WTC11 (cell line): ENCODE results near the gene KIF22. TPM values are rescaled to one million over a fixed set of nuclear protein-coding genes. Genes with fewer than 3 reads are reported as not detected.

Experiments used
- AFF4 ChIP-seq: sonication (generic); formaldehyde crosslinking; IDR thresholded peaks from 2 replicates; pipeline ENCODE4 v1.8.1; 2023; ENCODE audit warnings: mild to moderate bottlenecking, missing genetic modification reagents, borderline replicate concordance
- ARID4B ChIP-seq: sonication (generic); formaldehyde crosslinking; IDR thresholded peaks from 2 replicates; pipeline ENCODE4 v1.8.0; 2023; ENCODE audit warnings: missing genetic modification reagents, mild to moderate bottlenecking, borderline replicate concordance
- E2F1 ChIP-seq: sonication (generic); formaldehyde crosslinking; IDR thresholded peaks from 2 replicates; pipeline ENCODE4 v1.8.0; 2022; ENCODE audit warnings: mild to moderate bottlenecking, missing genetic modification reagents
- GABPB1 ChIP-seq: sonication (generic); formaldehyde crosslinking; IDR thresholded peaks from 2 replicates; pipeline ENCODE4 v1.8.1; 2023; ENCODE audit warnings: mild to moderate bottlenecking, missing genetic modification reagents
- JAZF1 ChIP-seq: fragments of 250-450 bp; sonication (Bioruptor Pico); IDR thresholded peaks from 2 replicates; pipeline ENCODE4 v1.9.0; 2021; ENCODE audit warnings: moderate library complexity, mild to moderate bottlenecking, inconsistent platforms
- MLX ChIP-seq: sonication (generic); formaldehyde crosslinking; IDR thresholded peaks from 2 replicates; pipeline ENCODE4 v1.8.1; 2023; ENCODE audit warnings: mild to moderate bottlenecking, missing genetic modification reagents, moderate library complexity
- MYBL2 ChIP-seq: sonication (generic); formaldehyde crosslinking; IDR thresholded peaks from 2 replicates; pipeline ENCODE4 v1.8.1; 2023; ENCODE audit warnings: mild to moderate bottlenecking, moderate library complexity, missing genetic modification reagents
- NFATC4 ChIP-seq: fragments of 250-450 bp; sonication (Bioruptor Pico); IDR thresholded peaks from 2 replicates; pipeline ENCODE4 v1.9.0; 2021; ENCODE audit warnings: mild to moderate bottlenecking
- OVOL2 ChIP-seq: fragments of 250-450 bp; sonication (Bioruptor Pico); IDR thresholded peaks from 2 replicates; pipeline ENCODE4 v1.9.0; 2021; ENCODE audit warnings: mild to moderate bottlenecking, borderline replicate concordance
- SMAD4 ChIP-seq: sonication (generic); formaldehyde crosslinking; IDR thresholded peaks from 2 replicates; pipeline ENCODE4 v1.8.0; 2022; ENCODE audit warnings: mild to moderate bottlenecking, missing genetic modification reagents
- SOX15 ChIP-seq: fragments of 250-450 bp; sonication (Bioruptor Pico); IDR thresholded peaks from 2 replicates; pipeline ENCODE4 v1.9.0; 2021; ENCODE audit warnings: mild to moderate bottlenecking
- STAT6 ChIP-seq: sonication (generic); formaldehyde crosslinking; conservative IDR thresholded peaks from 2 replicates; pipeline ENCODE4 v1.8.1; 2023; ENCODE audit warnings: mild to moderate bottlenecking, low read depth, missing genetic modification reagents, moderate library complexity
- TP53 ChIP-seq: sonication (generic); formaldehyde crosslinking; IDR thresholded peaks from 2 replicates; pipeline ENCODE4 v1.8.1; 2023; ENCODE audit warnings: mild to moderate bottlenecking, missing genetic modification reagents
- USF1 ChIP-seq: sonication (generic); formaldehyde crosslinking; IDR thresholded peaks from 2 replicates; pipeline ENCODE4 v1.8.0; 2022; ENCODE audit warnings: mild to moderate bottlenecking, missing genetic modification reagents
- ZBTB43 ChIP-seq: sonication (generic); formaldehyde crosslinking; IDR thresholded peaks from 2 replicates; pipeline ENCODE4 v1.8.1; 2023; ENCODE audit warnings: mild to moderate bottlenecking, missing genetic modification reagents
- ZNF138 ChIP-seq: sonication (generic); formaldehyde crosslinking; conservative IDR thresholded peaks from 2 replicates; pipeline ENCODE4 v1.8.1; 2022; ENCODE audit warnings: mild to moderate bottlenecking, moderate library complexity, missing genetic modification reagents
- ZNF396 ChIP-seq: fragments of 250-450 bp; sonication (Bioruptor Pico); IDR thresholded peaks from 2 replicates; pipeline ENCODE4 v1.8.0; 2021; ENCODE audit warnings: mild to moderate bottlenecking, moderate library complexity, borderline replicate concordance
- total RNA-seq: library from RNA; stranded (reverse); gene quantifications from 3 replicates; pipeline ENCODE4 v1.2.3, GENCODE V29; 2021
- TF ChIP-seq, protein P1 (sequence below): fragments of 250-450 bp; sonication (Bioruptor Pico); conservative IDR thresholded peaks from 2 replicates; pipeline ENCODE4 v1.9.0; 2021; ENCODE audit warnings: mild to moderate bottlenecking

The KIF22 gene
- total RNA-seq, 1 experiment from 2014 or later = 182 TPM

- TF ChIP-seq MYBL2 (peak; percentile 100), STAT6 (CRISPR knock-in tag) (no peak; the same call in 1 of the 2 replicates), AFF4 (CRISPR knock-in tag) (peak; percentile 95), USF1 (CRISPR knock-in tag) (peak; percentile 77), ZNF138 (no peak), OVOL2 (CRISPR knock-in tag) (no peak), NFATC4 (peak; percentile 90), TP53 (CRISPR knock-in tag) (no peak), GABPB1 (CRISPR knock-in tag) (peak; percentile 62), SMAD4 (CRISPR knock-in tag) (no peak), SOX15 (no peak), JAZF1 (CRISPR knock-in tag) (no peak), MLX (CRISPR knock-in tag) (no peak), ZBTB43 (peak; percentile 91), ARID4B (peak; percentile 70; the same call in 1 of the 2 replicates), ZNF396 (CRISPR knock-in tag) (no peak), E2F1 (CRISPR knock-in tag) (peak; percentile 33; the same call in 1 of the 2 replicates)
- TF ChIP-seq, protein P1, sequence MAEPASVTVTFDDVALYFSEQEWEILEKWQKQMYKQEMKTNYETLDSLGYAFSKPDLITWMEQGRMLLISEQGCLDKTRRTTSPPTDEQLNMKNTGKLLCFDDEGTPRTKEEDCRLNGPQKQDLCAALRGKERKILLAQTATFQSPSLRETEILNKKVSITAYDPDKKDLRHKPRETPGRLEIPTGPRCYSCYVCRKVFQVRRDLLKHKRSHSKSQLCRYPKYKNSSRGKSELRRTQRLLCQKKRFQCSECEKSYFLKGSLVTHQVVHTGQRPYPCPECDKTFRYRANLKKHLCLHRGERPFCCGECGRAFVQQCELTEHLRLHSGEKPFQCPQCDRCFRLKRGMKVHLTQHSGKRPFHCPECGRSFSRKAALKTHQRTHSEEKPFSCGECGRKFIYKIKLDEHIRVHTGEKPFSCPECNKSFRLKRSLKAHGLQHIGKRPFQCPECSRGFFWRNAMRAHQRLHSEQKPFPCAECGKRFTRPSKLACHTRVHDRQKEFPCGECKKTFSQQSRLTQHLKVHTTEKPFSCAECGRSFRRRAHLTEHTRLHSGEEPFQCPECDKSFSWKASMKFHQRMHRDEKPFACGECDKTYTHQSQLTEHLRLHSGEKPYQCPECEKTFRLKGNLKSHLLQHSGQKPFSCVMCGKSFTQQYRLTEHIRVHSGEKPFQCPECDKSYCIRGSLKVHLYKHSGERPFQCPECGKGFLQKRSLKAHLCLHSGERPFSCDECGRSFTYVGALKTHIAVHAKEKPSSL = 0 out of 2 replicates have a peak, but pooled peaks have one; percentile 12
Measured at GRCh38 chr16:29805232-29806098, 14.9 kb downstream of the KIF22 start (continued).
